HG02610 (cell line): ENCODE measurements around the gene IQCH.

ENCODE experiments used
- ATAC-seq: cut with Tn5 transposase; IDR thresholded peaks from one replicate; pipeline ENCODE4 v1.9.1; 2021; ENCODE audit warnings: mild to moderate bottlenecking, moderate library complexity; ENCODE audit not compliant: unreplicated experiment

IQCH gene

GRCh38 chr15:67296684-67297083, 42.1 kb downstream of the IQCH start:
- ATAC-seq, result no peak

- ATAC-seq, result no peak
Observed at GRCh38 chr15:67300266-67301025, 45.9 kb downstream of the IQCH start.

- no peak for ATAC-seq
Observed at GRCh38 chr15:67303490-67304363, 49.1 kb downstream of the IQCH start.

GRCh38 chr15:67304778-67305177, 50.2 kb downstream of the IQCH start:
- no peak for ATAC-seq

GRCh38 chr15:67305506-67305905, 50.9 kb downstream of the IQCH start:
- ATAC-seq, result no peak

- ATAC-seq, result peak; percentile 40
Observed at GRCh38 chr15:67307156-67307555, 52.6 kb downstream of the IQCH start.

GRCh38 chr15:67307889-67308597, 53.5 kb downstream of the IQCH start:
- ATAC-seq, result no peak

GRCh38 chr15:67311731-67312130, 57.1 kb downstream of the IQCH start:
- no peak for ATAC-seq

- ATAC-seq, result no peak
Observed at GRCh38 chr15:67319961-67320360, 65.4 kb downstream of the IQCH start.

GRCh38 chr15:67321352-67321751, 66.8 kb downstream of the IQCH start:
- ATAC-seq, result no peak

- ATAC-seq, result no peak
Observed at GRCh38 chr15:67322481-67322880, 67.9 kb downstream of the IQCH start.

GRCh38 chr15:67327312-67327711, 72.7 kb downstream of the IQCH start:
- ATAC-seq, result no peak

GRCh38 chr15:67327737-67328136, 73.2 kb downstream of the IQCH start:
- no peak for ATAC-seq

- no peak for ATAC-seq
Observed at GRCh38 chr15:67329984-67330733, 75.6 kb downstream of the IQCH start.

GRCh38 chr15:67331676-67332075, 77.1 kb downstream of the IQCH start:
- no peak for ATAC-seq

GRCh38 chr15:67335026-67335425, 80.4 kb downstream of the IQCH start:
- ATAC-seq, result no peak

- ATAC-seq, result no peak
Observed at GRCh38 chr15:67335534-67336222, 81.1 kb downstream of the IQCH start.

- ATAC-seq, result no peak
Observed at GRCh38 chr15:67340630-67341029, 86.0 kb downstream of the IQCH start.

- ATAC-seq, result no peak
Observed at GRCh38 chr15:67341539-67341938, 87.0 kb downstream of the IQCH start.

- no peak for ATAC-seq
Observed at GRCh38 chr15:67343206-67343605, 88.6 kb downstream of the IQCH start.
